Adrenal gland (tissue), 12 donors: ENCODE data around the gene CTSL. TPM values are rescaled to one million over a fixed set of nuclear protein-coding genes. Genes with fewer than 3 reads are reported as not detected.

Experiments
- DNase-seq, 7 donors: peaks; one replicate each; pipeline ENCODE4 v3.0.0-alpha.2; 2019 to 2020
- H3K27ac ChIP-seq, 5 donors: fragments of 200-600 bp; sonication (generic) in 4 of 5; 1 replicate in 3 of 5; 2 replicates in 2 of 5; pipeline versions ENCODE4 v1.5.1 to v1.8.0; 2016 to 2020; ENCODE audit warnings: mild to moderate bottlenecking in 1 of 5
- H3K27me3 ChIP-seq: fragments of 200-600 bp; 2 replicates; pipeline ENCODE4 v1.8.0; 2021
- H3K36me3 ChIP-seq, 2 donors: fragments of 200-600 bp; replicated peaks in 1 of 2; 1 replicate in 1 of 2; 2 replicates in 1 of 2; pipeline versions ENCODE4 v1.5.1 to v1.8.0; 2018 to 2022
- H3K4me1 ChIP-seq, 2 donors: fragments of 200-600 bp; replicated peaks in 1 of 2; 1 replicate in 1 of 2; 2 replicates in 1 of 2; pipeline versions ENCODE4 v1.5.1 to v1.8.0; 2018 to 2021
- H3K4me3 ChIP-seq, 4 donors: fragments of 200-600 bp; sonication (generic) in 3 of 4; one replicate each; pipeline ENCODE4 v1.5.1; 2016 to 2018
- H3K9me3 ChIP-seq, 3 donors: fragments of 200-600 bp; sonication (generic) in 1 of 3; replicated peaks in 1 of 3; 1 replicate in 2 of 3; 2 replicates in 1 of 3; pipeline versions ENCODE4 v1.5.1 to v1.8.0; 2016 to 2021
- CTCF ChIP-seq, 6 experiments: fragments of 450-650 bp in 4 of 6; fragments of 200-600 bp in 2 of 6; sonication (generic) in 1 of 6; IDR thresholded peaks; 1 replicate in 5 of 6; 2 replicates in 1 of 6; pipeline versions ENCODE4 v1.5.1 to v1.8.0; 2016 to 2021; ENCODE audit warnings: antibody characterized with exemption in 6 of 6, mild to moderate bottlenecking in 2 of 6, moderate library complexity in 1 of 6
- POLR2A ChIP-seq, 2 donors: fragments of 450-650 bp; IDR thresholded peaks; one replicate each; pipeline ENCODE4 v1.6.1; 2017; ENCODE audit warnings: antibody characterized with exemption in 2 of 2, mild to moderate bottlenecking in 2 of 2, moderate library complexity in 1 of 2
- WGBS, 4 donors: extraction: QIAGEN DNeasy Blood & Tissue Kit in 2 of 4; methylation state at CpG; one replicate each; pipeline versions ENCODE4 v1.1.5 to v1.1.7; 2013 to 2017; 5-methylcytosine and 5-hydroxymethylcytosine counted together
- intact Hi-C, 2 donors: fragments of 100-400 bp; cut with DNase I; formaldehyde crosslinking; loops; one replicate each; pipeline versions ENCODE4 v1.14.1 to v1.15.0; 2022 to 2023
- polyA plus RNA-seq, 3 donors: library from polyadenylated mRNA; stranded (reverse); fragments of 200-250 nt in 2 of 3; fragments of 350-450 nt in 1 of 3; fragmentation: Illumina TruSeq in 1 of 3; extraction: RNeasy Lipid Tissue Mini Kit (QIAGEN cat#74804) in 1 of 3; gene quantifications; one replicate each; pipeline ENCODE4 v1.2.3, GENCODE V29; 2013 to 2014
- total RNA-seq, 9 donors: library from RNA; depleted of rRNA in 4 of 9; stranded (reverse); fragments of >200 nt in 4 of 9; fragments of 120-200 nt in 1 of 9; fragmentation: NEBNext Ultra II Directional in 1 of 9; extraction: Animal tissue kit (Norgen Biotek cat#: 25700) in 1 of 9; gene quantifications; one replicate each; pipeline versions ENCODE4 v1.1.0 to v1.2.4, GENCODE V29; 2013 to 2023
- donor health status: healthy with polysubstance abuse.
- donor health status: Bipolar disorder and iron deficiency.
- donor health status: DM: yes; HTN: yes; CAD: no.
- donor health status: DM: no; HTN: no; CAD: no.
- donor health status: DM: no; HTN: no; CAD: no.
- donor health status: DM: yes; HTN: yes; CAD: no.

CTSL gene
- total and polyA plus RNA-seq, 12 donors: 65.2 to 208 (median 136) TPM

DNA sequence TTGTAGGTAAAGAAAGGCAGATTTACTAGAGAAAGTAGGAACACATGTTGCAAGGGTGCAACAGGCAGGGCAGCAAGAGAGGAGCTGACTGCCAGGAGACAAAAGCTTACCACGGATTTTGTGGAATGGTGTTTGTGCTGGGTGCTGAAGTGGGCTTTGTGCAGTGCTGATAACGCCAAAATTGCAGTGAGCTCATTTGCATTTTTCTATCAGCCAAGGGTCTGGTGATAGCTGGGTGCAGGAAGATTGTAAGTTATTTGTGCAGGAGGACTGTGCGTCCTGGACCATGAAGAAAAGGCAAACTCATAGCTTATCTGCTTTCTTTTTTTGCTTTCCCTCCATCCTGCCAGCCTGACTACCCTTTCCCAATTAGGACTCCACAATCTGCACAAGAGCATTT, 13.6 kb downstream of the CTSL start:
- Histone ChIP-seq H3K9me3 (no peaks in the 10 kb centered on the region), H3K36me3 (no peaks in the 10 kb centered on the region), H3K4me3 (no peak overlapping the region), H3K27me3 (peaks cover 7% of the 10 kb centered on the region), H3K4me1 (no peaks in the 10 kb centered on the region), H3K27ac (no peak overlapping the region)
- no peak for DNase-seq
- intact Hi-C loops: no loop called here
- 77 to 95% (median 83%) methylated on average over 3 of the region's 3 CpGs for WGBS, 4 donors
- TF ChIP-seq CTCF (IDR thresholded peaks at IDR 0.05): no peak
- TF ChIP-seq POLR2A (IDR thresholded peaks at IDR 0.05): no peak

- H3K4me3 ChIP-seq: no peak overlapping the region
- TF ChIP-seq POLR2A (IDR thresholded peaks at IDR 0.05): no peak
- no peak for TF ChIP-seq CTCF (IDR thresholded peaks at IDR 0.05)
- no peak overlapping the region for H3K27ac ChIP-seq
- intact Hi-C loops: no loop called here
- no peaks in the 10 kb centered on the region for H3K36me3 ChIP-seq
- DNase-seq: no peak
- H3K4me1 ChIP-seq: no peaks in the 10 kb centered on the region
- H3K9me3 ChIP-seq: no peaks in the 10 kb centered on the region
- WGBS, 4 donors: 60 to 76% (median 72%) methylated on average over 3 of the region's 3 CpGs
- peaks cover 7% of the 10 kb centered on the region for H3K27me3 ChIP-seq
Observed at GRCh38 chr9:87740209-87740608, 14.3 kb downstream of the CTSL start.

DNA sequence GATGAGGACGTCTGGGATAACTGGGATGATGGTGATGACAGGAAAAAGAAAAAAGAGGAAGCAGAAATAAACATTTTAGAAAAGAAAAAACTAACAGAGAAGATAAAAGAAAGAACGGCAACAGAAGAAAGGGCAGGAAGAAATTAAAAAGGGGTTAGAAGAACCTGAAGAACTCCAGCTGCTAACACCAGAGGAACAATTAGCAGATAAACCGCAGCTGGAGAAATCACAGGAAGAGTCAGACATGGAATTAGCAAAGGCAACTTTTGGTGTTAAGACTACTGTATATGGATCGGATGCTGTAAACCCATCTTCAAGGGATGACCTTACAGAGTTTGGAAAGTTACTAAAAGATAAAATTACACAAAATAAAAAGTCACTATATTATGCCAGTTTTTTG, 15.4 kb downstream of the CTSL start:
- H3K36me3 ChIP-seq: no peaks in the 10 kb centered on the region
- no peaks in the 10 kb centered on the region for H3K9me3 ChIP-seq
- no peak for TF ChIP-seq CTCF (IDR thresholded peaks at IDR 0.05)
- no peak for TF ChIP-seq POLR2A (IDR thresholded peaks at IDR 0.05)

DNA sequence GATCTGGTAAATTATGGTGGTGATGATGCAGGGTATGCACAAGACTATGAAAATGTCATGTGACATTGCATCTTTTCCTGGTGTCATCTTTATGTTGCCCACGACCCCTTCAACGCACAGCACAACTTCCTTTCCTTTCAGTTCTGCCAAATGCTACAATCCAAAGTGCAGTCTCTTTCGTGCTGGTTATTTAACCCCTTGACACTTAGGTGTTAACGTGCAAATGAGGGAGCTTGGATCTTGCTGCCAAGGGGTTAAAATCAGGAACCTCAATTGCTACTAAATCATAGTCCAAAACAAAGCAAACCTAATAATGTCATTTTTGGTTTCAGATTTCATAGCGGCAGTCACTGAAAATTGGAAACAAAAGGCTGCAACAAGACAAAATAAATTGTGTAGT, 16.0 kb downstream of the CTSL start:
- no peaks in the 10 kb centered on the region for H3K4me1 ChIP-seq
- intact Hi-C loops: no loop called here
- DNase-seq: no peak
- H3K36me3 ChIP-seq: no peaks in the 10 kb centered on the region
- no peak overlapping the region for H3K4me3 ChIP-seq
- no peak overlapping the region for H3K27ac ChIP-seq
- WGBS, 4 donors: 7 to 14% (median 12%) methylated on average over 5 of the region's 5 CpGs
- H3K9me3 ChIP-seq: no peaks in the 10 kb centered on the region
- H3K27me3 ChIP-seq: peaks cover 7% of the 10 kb centered on the region
- no peak for TF ChIP-seq POLR2A (IDR thresholded peaks at IDR 0.05)
- no peak for TF ChIP-seq CTCF (IDR thresholded peaks at IDR 0.05)

More for the DNA sequence above, 15.4 kb downstream of the CTSL start:
- WGBS, 4 donors: 33 to 39% (median 39%) methylated on average over 4 of the region's 4 CpGs
- Histone ChIP-seq H3K4me3 (no peak overlapping the region), H3K4me1 (no peaks in the 10 kb centered on the region), H3K27me3 (peaks cover 7% of the 10 kb centered on the region), H3K27ac (no peak overlapping the region)
- no peak for DNase-seq
- intact Hi-C loops: no loop called here
